Bronchial epithelial cell (primary cell): ENCODE measurements around the gene RAB4A. TPM values are rescaled to one million over a fixed set of nuclear protein-coding genes. Genes with fewer than 3 reads are reported as not detected.

Experiments used
- DNase-seq: peaks from one replicate; pipeline ENCODE4 v3.0.0-alpha.2; 2010; ENCODE audit warnings: low read depth
- FAIRE-seq: peaks from 2 replicates; lab custom pipeline; 2011; peaks lifted over from hg19 to GRCh38; lab: Jason Lieb, UNC
- H3K27me3 ChIP-seq: 2 replicates; pipeline ENCODE4 v1.5.1; 2011; ENCODE audit warnings: low read length; ENCODE audit not compliant: control insufficient read depth, insufficient read depth
- H3K36me3 ChIP-seq: 2 replicates; pipeline ENCODE4 v1.5.1; 2011; ENCODE audit warnings: low read length; ENCODE audit not compliant: control insufficient read depth, insufficient read depth
- H3K4me3 ChIP-seq: 2 replicates; pipeline ENCODE4 v1.5.1; 2011; ENCODE audit warnings: mild to moderate bottlenecking, low read depth, low read length, control low read depth
- total RNA-seq: library from RNA; depleted of rRNA; stranded (reverse); fragments of >200 nt; gene quantifications from 2 replicates; pipeline ENCODE4 v1.2.1, GENCODE V29; 2014
- TF ChIP-seq, protein P1 (sequence below): IDR thresholded peaks from 2 replicates; pipeline ENCODE4 v1.5.1; 2011; ENCODE audit warnings: mild to moderate bottlenecking, moderate library complexity, low read length, control low read depth, inconsistent platforms; ENCODE audit not compliant: insufficient read depth, severe bottlenecking

RAB4A gene
- total RNA-seq, 1 donor from 2014 or later, result 39.0 TPM

- no peak for DNase-seq
- H3K4me3 ChIP-seq, result no peak overlapping the region
- TF ChIP-seq, protein P1, sequence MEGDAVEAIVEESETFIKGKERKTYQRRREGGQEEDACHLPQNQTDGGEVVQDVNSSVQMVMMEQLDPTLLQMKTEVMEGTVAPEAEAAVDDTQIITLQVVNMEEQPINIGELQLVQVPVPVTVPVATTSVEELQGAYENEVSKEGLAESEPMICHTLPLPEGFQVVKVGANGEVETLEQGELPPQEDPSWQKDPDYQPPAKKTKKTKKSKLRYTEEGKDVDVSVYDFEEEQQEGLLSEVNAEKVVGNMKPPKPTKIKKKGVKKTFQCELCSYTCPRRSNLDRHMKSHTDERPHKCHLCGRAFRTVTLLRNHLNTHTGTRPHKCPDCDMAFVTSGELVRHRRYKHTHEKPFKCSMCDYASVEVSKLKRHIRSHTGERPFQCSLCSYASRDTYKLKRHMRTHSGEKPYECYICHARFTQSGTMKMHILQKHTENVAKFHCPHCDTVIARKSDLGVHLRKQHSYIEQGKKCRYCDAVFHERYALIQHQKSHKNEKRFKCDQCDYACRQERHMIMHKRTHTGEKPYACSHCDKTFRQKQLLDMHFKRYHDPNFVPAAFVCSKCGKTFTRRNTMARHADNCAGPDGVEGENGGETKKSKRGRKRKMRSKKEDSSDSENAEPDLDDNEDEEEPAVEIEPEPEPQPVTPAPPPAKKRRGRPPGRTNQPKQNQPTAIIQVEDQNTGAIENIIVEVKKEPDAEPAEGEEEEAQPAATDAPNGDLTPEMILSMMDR, result no peak
- H3K36me3 ChIP-seq, result peaks cover 14% of the 10 kb centered on the region
- H3K27me3 ChIP-seq, result no peaks in the 10 kb centered on the region
- FAIRE-seq, result no peak
These were observed 32.9 kb downstream of the RAB4A start for GRCh38 chr1:229303855-229304254.

DNA sequence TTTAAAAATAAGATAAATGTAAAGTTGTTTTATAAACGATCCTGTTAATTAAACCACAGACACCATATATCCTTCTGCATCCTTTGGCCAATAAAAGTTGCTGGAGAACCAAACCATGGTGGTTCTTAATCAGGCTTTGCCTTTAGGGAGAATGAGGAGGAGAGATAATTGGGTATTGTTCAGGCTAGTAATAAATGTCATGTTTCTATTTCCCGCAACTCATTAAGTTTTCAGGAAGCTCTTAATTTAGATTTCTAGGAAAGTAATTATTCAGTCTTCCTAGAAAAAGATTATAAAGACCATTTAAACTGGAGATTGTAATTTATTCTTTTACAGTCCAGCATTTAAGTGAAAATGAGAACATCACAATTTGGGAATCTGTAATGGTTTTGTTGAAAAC is 34.5 kb downstream of the RAB4A start:
- TF ChIP-seq, protein P1, result no peak
- DNase-seq, result no peak
- peaks cover 7% of the 10 kb centered on the region for H3K36me3 ChIP-seq
- no peak for FAIRE-seq
- H3K27me3 ChIP-seq, result no peaks in the 10 kb centered on the region
- no peak overlapping the region for H3K4me3 ChIP-seq

DNA sequence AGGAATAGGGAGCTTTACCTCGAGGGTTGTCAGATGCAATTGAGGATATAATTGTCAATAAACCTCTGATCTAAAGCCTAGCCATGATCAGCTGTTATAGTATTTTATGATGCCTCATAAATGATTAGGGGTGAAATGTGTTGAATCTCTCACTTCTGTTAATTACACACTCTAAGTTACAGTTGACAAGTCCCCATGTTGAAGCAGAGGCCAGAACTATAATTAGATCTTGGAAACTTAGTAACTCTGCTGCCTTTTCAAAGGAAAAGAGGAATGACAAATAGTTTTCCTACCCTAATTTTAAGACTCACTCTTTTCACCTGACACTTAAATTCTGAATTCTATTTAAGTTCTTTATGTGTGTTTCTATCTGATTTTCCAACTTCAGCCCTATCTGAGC is 38.2 kb downstream of the RAB4A start:
- Histone ChIP-seq H3K27me3 (no peaks in the 10 kb centered on the region), H3K4me3 (no peak overlapping the region), H3K36me3 (peaks cover 4% of the 10 kb centered on the region)
- TF ChIP-seq, protein P1, result no peak
- no peak for FAIRE-seq
- DNase-seq, result no peak

GRCh38 chr1:229309684-229310083 is 38.8 kb downstream of the RAB4A start:
- Histone ChIP-seq H3K27me3 (no peaks in the 10 kb centered on the region), H3K4me3 (no peak overlapping the region), H3K36me3 (peaks cover 4% of the 10 kb centered on the region)
- no peak for FAIRE-seq
- TF ChIP-seq, protein P1, result no peak
- no peak for DNase-seq

DNA sequence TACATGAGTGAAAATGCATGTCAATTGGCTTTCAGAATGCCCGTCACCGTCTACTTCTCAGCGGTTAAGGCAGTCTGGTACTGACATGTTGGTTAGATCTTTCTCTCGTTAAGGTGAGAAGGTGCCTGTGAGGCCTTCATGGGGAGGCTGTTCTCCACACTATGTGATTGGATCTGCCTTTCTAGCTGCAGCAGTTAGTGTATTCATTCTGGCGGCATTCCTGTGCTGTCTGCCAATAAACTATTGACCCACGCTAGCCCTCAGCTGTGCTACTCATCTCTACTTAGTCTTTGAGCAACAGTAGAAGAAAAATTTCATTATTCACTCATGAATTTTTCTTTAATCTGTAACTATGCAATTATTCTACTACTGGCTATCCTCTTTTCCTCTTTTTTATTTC is 39.9 kb downstream of the RAB4A start:
- DNase-seq, result no peak
- TF ChIP-seq, protein P1, result no peak
- H3K36me3 ChIP-seq, result peaks cover 4% of the 10 kb centered on the region
- no peak overlapping the region for H3K4me3 ChIP-seq
- no peaks in the 10 kb centered on the region for H3K27me3 ChIP-seq
- FAIRE-seq, result no peak

- no peak for DNase-seq
- no peak overlapping the region for H3K4me3 ChIP-seq
- TF ChIP-seq, protein P1, result no peak
- FAIRE-seq, result no peak
- H3K27me3 ChIP-seq, result no peaks in the 10 kb centered on the region
- H3K36me3 ChIP-seq, result peaks cover 4% of the 10 kb centered on the region
These were observed 45.3 kb downstream of the RAB4A start for GRCh38 chr1:229316166-229316565.
